HEK293 (cell line): ENCODE results near the gene ZNF562.

Experiments
- CTCF ChIA-PET: fragments of 350-600 bp; formaldehyde crosslinking; extraction: SDS; loops from one replicate; lab custom pipeline; 2021; ENCODE audit warnings: antibody characterized with exemption; lab: Yijun Ruan, JAX
- POLR2A ChIA-PET: fragments of 300-600 bp; formaldehyde crosslinking; extraction: SDS; loops from one replicate; lab custom pipeline; 2020; ENCODE audit warnings: antibody characterized with exemption, inconsistent platforms; lab: Yijun Ruan, JAX
- H3K27ac ChIP-seq: fragments of 200-500 bp; sonication (Bioruptor generic); 2 replicates; pipeline ENCODE4 v1.5.1; 2014; ENCODE audit warnings: low read depth, low read length, control low read depth, inconsistent platforms; ENCODE audit errors: extremely low read depth
- H3K36me3 ChIP-seq, 2 experiments: fragments of 200-500 bp in 1 of 2; sonication (Bioruptor generic) in 1 of 2; 1 replicate in 1 of 2; 2 replicates in 1 of 2; pipeline ENCODE4 v1.5.1; 2014 to 2017; ENCODE audit warnings: inconsistent platforms in 2 of 2, low read length in 2 of 2; ENCODE audit not compliant: control insufficient read depth in 2 of 2, insufficient read depth in 1 of 2
- H3K4me1 ChIP-seq: fragments of 200-500 bp; sonication (Bioruptor generic); 2 replicates; pipeline ENCODE4 v1.5.1; 2014; ENCODE audit warnings: mild to moderate bottlenecking, low read length, inconsistent platforms; ENCODE audit not compliant: control insufficient read depth, insufficient read depth
- H3K4me3 ChIP-seq: 2 replicates; pipeline ENCODE4 v1.5.1; 2011; ENCODE audit warnings: low read depth, mild to moderate bottlenecking, control low read depth, low read length, moderate library complexity
- H3K9me3 ChIP-seq: fragments of 200-500 bp; sonication (Bioruptor generic); 2 replicates; pipeline ENCODE4 v1.5.1; 2014; ENCODE audit warnings: low read depth, low read length, inconsistent platforms; ENCODE audit not compliant: control insufficient read depth, insufficient read depth
- BCL11A ChIP-seq: fragments of 450-650 bp; formaldehyde crosslinking; IDR thresholded peaks from 2 replicates; pipeline ENCODE4 v1.5.1; 2016; ENCODE audit warnings: low read depth, missing biosample characterization, missing genetic modification characterization
- CTCF ChIP-seq: fragments of 450-650 bp; formaldehyde crosslinking; IDR thresholded peaks from 2 replicates; pipeline ENCODE4 v1.5.1; 2016; ENCODE audit warnings: missing biosample characterization, missing genetic modification characterization
- GFI1B ChIP-seq: fragments of 450-650 bp; formaldehyde crosslinking; IDR thresholded peaks from 2 replicates; pipeline ENCODE4 v1.5.1; 2016; ENCODE audit warnings: missing biosample characterization, missing genetic modification characterization
- KLF16 ChIP-seq: fragments of 450-650 bp; formaldehyde crosslinking; IDR thresholded peaks from 2 replicates; pipeline ENCODE4 v1.5.1; 2017; ENCODE audit warnings: missing biosample characterization, missing genetic modification characterization
- KLF17 ChIP-seq: fragments of 450-650 bp; formaldehyde crosslinking; IDR thresholded peaks from 2 replicates; pipeline ENCODE4 v1.5.1; 2016; ENCODE audit warnings: missing biosample characterization, missing genetic modification characterization
- MZF1 ChIP-seq: fragments of 450-650 bp; formaldehyde crosslinking; IDR thresholded peaks from 2 replicates; pipeline ENCODE4 v1.5.1; 2017; ENCODE audit warnings: missing biosample characterization, missing genetic modification characterization, borderline replicate concordance
- OSR2 ChIP-seq: fragments of 450-650 bp; formaldehyde crosslinking; IDR thresholded peaks from 2 replicates; pipeline ENCODE4 v1.5.1; 2016; ENCODE audit warnings: missing biosample characterization, missing genetic modification characterization
- PATZ1 ChIP-seq: fragments of 450-650 bp; formaldehyde crosslinking; IDR thresholded peaks from 2 replicates; pipeline ENCODE4 v1.5.1; 2016; ENCODE audit warnings: missing biosample characterization, missing genetic modification characterization
- PRDM1 ChIP-seq: fragments of 450-650 bp; formaldehyde crosslinking; IDR thresholded peaks from 2 replicates; pipeline ENCODE4; 2016; ENCODE audit warnings: missing biosample characterization, missing genetic modification characterization
- SETDB1 ChIP-seq: IDR thresholded peaks from one replicate; pipeline ENCODE4 v1.6.1; 2017; ENCODE audit warnings: mild to moderate bottlenecking, low read length, moderate library complexity, mixed read lengths; ENCODE audit not compliant: insufficient read length
- ZBTB17 ChIP-seq: fragments of 450-650 bp; formaldehyde crosslinking; IDR thresholded peaks from 2 replicates; pipeline ENCODE4 v1.5.1; 2016; ENCODE audit warnings: missing biosample characterization, missing genetic modification characterization
- ZBTB48 ChIP-seq: fragments of 450-650 bp; formaldehyde crosslinking; IDR thresholded peaks from 2 replicates; pipeline ENCODE4 v1.5.1; 2016; ENCODE audit warnings: missing biosample characterization, missing genetic modification characterization
- ZFP41 ChIP-seq: fragments of 450-650 bp; formaldehyde crosslinking; IDR thresholded peaks from 2 replicates; pipeline ENCODE4 v1.5.1; 2016; ENCODE audit warnings: missing biosample characterization, missing genetic modification characterization, borderline replicate concordance
- ZNF10 ChIP-seq: fragments of 450-650 bp; formaldehyde crosslinking; IDR thresholded peaks from 2 replicates; pipeline ENCODE4 v1.5.1; 2017; ENCODE audit warnings: missing biosample characterization, missing genetic modification characterization
- ZNF155 ChIP-seq: fragments of 450-650 bp; formaldehyde crosslinking; IDR thresholded peaks from 2 replicates; pipeline ENCODE4 v1.5.1; 2016; ENCODE audit warnings: missing biosample characterization, missing genetic modification characterization
- ZNF174 ChIP-seq: fragments of 450-650 bp; formaldehyde crosslinking; IDR thresholded peaks from 2 replicates; pipeline ENCODE4 v1.5.0; 2017; ENCODE audit warnings: missing biosample characterization, mild to moderate bottlenecking, missing genetic modification characterization
- ZNF184 ChIP-seq: fragments of 450-650 bp; IDR thresholded peaks from 2 replicates; pipeline ENCODE4 v1.5.1; 2018; ENCODE audit warnings: missing biosample characterization, mild to moderate bottlenecking, missing genetic modification characterization
- ZNF19 ChIP-seq: fragments of 450-650 bp; formaldehyde crosslinking; IDR thresholded peaks from 2 replicates; pipeline ENCODE4; 2016; ENCODE audit warnings: missing biosample characterization, missing genetic modification characterization, low read depth
- ZNF280C ChIP-seq: fragments of 450-650 bp; formaldehyde crosslinking; IDR thresholded peaks from 2 replicates; pipeline ENCODE4 v1.5.1; 2016; ENCODE audit warnings: missing biosample characterization, missing genetic modification characterization
- ZNF350 ChIP-seq: fragments of 450-650 bp; formaldehyde crosslinking; IDR thresholded peaks from 2 replicates; pipeline ENCODE4 v1.5.0; 2017; ENCODE audit warnings: missing biosample characterization, mild to moderate bottlenecking, missing genetic modification characterization
- ZNF391 ChIP-seq: fragments of 450-650 bp; formaldehyde crosslinking; IDR thresholded peaks from 2 replicates; pipeline ENCODE4 v1.5.1; 2016; ENCODE audit warnings: low read depth, missing biosample characterization, missing genetic modification characterization, borderline replicate concordance
- ZNF433 ChIP-seq: fragments of 450-650 bp; formaldehyde crosslinking; IDR thresholded peaks from 2 replicates; pipeline ENCODE4 v1.5.1; 2016; ENCODE audit warnings: missing biosample characterization, missing genetic modification characterization, low read depth
- ZNF521 ChIP-seq: fragments of 450-650 bp; formaldehyde crosslinking; IDR thresholded peaks from 2 replicates; pipeline ENCODE4 v1.5.1; 2017; ENCODE audit warnings: missing biosample characterization, mild to moderate bottlenecking, missing genetic modification characterization
- ZNF529 ChIP-seq: fragments of 450-650 bp; formaldehyde crosslinking; IDR thresholded peaks from 2 replicates; pipeline ENCODE4 v1.5.1; 2017; ENCODE audit warnings: missing genetic modification characterization, missing biosample characterization; ENCODE audit not compliant: insufficient replicate concordance
- ZNF548 ChIP-seq: fragments of 450-650 bp; formaldehyde crosslinking; IDR thresholded peaks from 2 replicates; pipeline ENCODE4 v1.5.1; 2016; ENCODE audit warnings: missing biosample characterization, missing genetic modification characterization
- ZNF596 ChIP-seq: fragments of 450-650 bp; IDR thresholded peaks from 2 replicates; pipeline ENCODE4 v1.5.0; 2018; ENCODE audit warnings: missing biosample characterization, mild to moderate bottlenecking, missing genetic modification characterization, moderate library complexity
- ZNF626 ChIP-seq: fragments of 450-650 bp; sonication (Bioruptor Pico); formaldehyde crosslinking; IDR thresholded peaks from 2 replicates; pipeline ENCODE4 v1.5.1; 2018; ENCODE audit warnings: missing biosample characterization, missing genetic modification characterization, inconsistent platforms
- ZNF76 ChIP-seq: fragments of 450-650 bp; formaldehyde crosslinking; IDR thresholded peaks from 2 replicates; pipeline ENCODE4; 2016; ENCODE audit warnings: low read depth, missing biosample characterization, missing genetic modification characterization, borderline replicate concordance
- ZSCAN16 ChIP-seq: fragments of 450-650 bp; formaldehyde crosslinking; IDR thresholded peaks from 2 replicates; pipeline ENCODE4 v1.5.1; 2016; ENCODE audit warnings: missing biosample characterization, missing genetic modification characterization
- ZSCAN18 ChIP-seq: fragments of 450-650 bp; formaldehyde crosslinking; IDR thresholded peaks from 2 replicates; pipeline ENCODE4 v1.5.1; 2016; ENCODE audit warnings: missing biosample characterization, missing genetic modification characterization

The ZNF562 gene

GRCh38 chr19:9644472-9644871 lies 30.4 kb downstream of the ZNF562 start:
- ChIA-PET CTCF (interaction anchor here (0.7 kb wide), 2 partner anchors 100 to 151 kb away, joined by 4 read pairs; no protein-coding TSS in a partner anchor), POLR2A (interaction anchor here (0.7 kb wide), 1 partner anchor 1212 kb away, joined by 3 read pairs; no protein-coding TSS in a partner anchor)
- TF ChIP-seq ZNF10 (tag by site-specific recombination) (no peak), ZNF155 (tag by site-specific recombination) (no peak), ZNF19 (no peak), ZNF521 (no peak), ZFP41 (no peak), ZNF548 (no peak), CTCF (tag by site-specific recombination) (no peak), ZNF280C (no peak), KLF16 (tag by site-specific recombination) (no peak), ZBTB48 (tag by site-specific recombination) (no peak), ZNF350 (tag by site-specific recombination) (no peak), GFI1B (no peak), ZNF184 (tag by site-specific recombination) (no peak), ZSCAN16 (tag by site-specific recombination) (no peak), ZNF391 (no peak), PRDM1 (tag by site-specific recombination) (no peak)
- Histone ChIP-seq H3K4me1 (no peaks in the 10 kb centered on the region), H3K36me3 (peaks cover 18 to 44% of the 10 kb centered on the region in 2 experiments), H3K27ac (no peak overlapping the region), H3K4me3 (no peak overlapping the region), H3K9me3 (no peaks in the 10 kb centered on the region)

GRCh38 chr19:9641810-9642209 lies 33.1 kb downstream of the ZNF562 start:
- TF ChIP-seq PATZ1 (tag by site-specific recombination) = no peak
- no peak for TF ChIP-seq BCL11A (tag by site-specific recombination)
- TF ChIP-seq OSR2 = no peak
- no peak for TF ChIP-seq ZNF529 (tag by site-specific recombination)
- TF ChIP-seq SETDB1 = peak; percentile 26
- TF ChIP-seq ZNF76 (tag by site-specific recombination) = no peak
- TF ChIP-seq KLF17 = 0 out of 2 replicates have a peak, but pooled peaks have one; percentile 34
- TF ChIP-seq ZNF433 (tag by site-specific recombination) = no peak
- no peak for TF ChIP-seq ZNF596 (tag by site-specific recombination)
- no peak for TF ChIP-seq ZNF174 (tag by site-specific recombination)
- TF ChIP-seq MZF1 (tag by site-specific recombination) = no peak
- no peak for TF ChIP-seq ZBTB17
- TF ChIP-seq ZSCAN18 (tag by site-specific recombination) = no peak
- no peak for TF ChIP-seq ZNF626
- H3K4me3 ChIP-seq = no peak overlapping the region
- H3K36me3 ChIP-seq = peaks cover 3 to 45% of the 10 kb centered on the region in 2 experiments; a peak in 2 of 3 replicates
- POLR2A ChIA-PET = interaction anchor here (0.7 kb wide), 1 partner anchor 8 kb away, joined by 5 read pairs; no protein-coding TSS in a partner anchor
- no peaks in the 10 kb centered on the region for H3K4me1 ChIP-seq
- no peak overlapping the region for H3K27ac ChIP-seq
- H3K9me3 ChIP-seq = no peaks in the 10 kb centered on the region
- CTCF ChIA-PET = interaction anchor here (0.8 kb wide), 1 partner anchor 13 kb away, joined by 3 read pairs; no protein-coding TSS in a partner anchor
